Subcutaneous adipose tissue (tissue), 4 donors: ENCODE data around the gene MEMO1. TPM values are rescaled to one million over a fixed set of nuclear protein-coding genes. Genes with fewer than 3 reads are reported as not detected.

Experiments
- CTCF ChIP-seq: fragments of 450-650 bp; IDR thresholded peaks from one replicate; pipeline ENCODE4 v1.5.1; 2016; ENCODE audit warnings: low read depth, mild to moderate bottlenecking, control low read depth, antibody characterized with exemption, moderate library complexity
- total RNA-seq, 4 donors: library from RNA; depleted of rRNA; stranded (reverse); fragments of >200 nt; gene quantifications; one replicate each; pipeline ENCODE4 v1.1.0, GENCODE V29; 2016

Gene MEMO1
- total RNA-seq, 4 donors from 2014 or later = 14.7 to 32.8 (median 25.4) TPM

GRCh38 chr2:31957354-31958139 is 53.3 kb downstream of the MEMO1 start:
- no peak for TF ChIP-seq CTCF

- no peak for TF ChIP-seq CTCF
These were observed 54.5 kb downstream of the MEMO1 start for GRCh38 chr2:31956312-31956711.

GRCh38 chr2:31950946-31951562 is 59.8 kb downstream of the MEMO1 start:
- no peak for TF ChIP-seq CTCF

- TF ChIP-seq CTCF = no peak
These were observed 62.9 kb downstream of the MEMO1 start for GRCh38 chr2:31947871-31948270.

GRCh38 chr2:31946838-31947237 is 64.0 kb downstream of the MEMO1 start:
- TF ChIP-seq CTCF = no peak

GRCh38 chr2:31945572-31945935 is 65.3 kb downstream of the MEMO1 start:
- TF ChIP-seq CTCF = no peak

GRCh38 chr2:31944828-31945571 is 65.8 kb downstream of the MEMO1 start:
- no peak for TF ChIP-seq CTCF
